Mesenchymal stem cell (in vitro differentiated cells and primary cell): ENCODE data around the gene ZNF616. TPM values are rescaled to one million over a fixed set of nuclear protein-coding genes. Genes with fewer than 3 reads are reported as not detected.

ENCODE experiments used
- small RNA-seq: library from polyadenylated mRNA; stranded (forward); fragments of <200 nt; extraction: miRNeasy Mini kit (QIAGEN cat#:217004); gene quantifications from one replicate; pipeline ENCODE3, GENCODE V24; 2013; ENCODE audit warnings: low read depth

The ZNF616 gene

Small RNA genes within 50 kb of the gene (small RNA-seq; reads per million reads assigned to genes)
- gene RPL37P23, result not detected
